ENCODE measurements around the gene SLC35D1. TPM values are rescaled to one million over a fixed set of nuclear protein-coding genes. Genes with fewer than 3 reads are reported as not detected.

The SLC35D1 gene
- total and polyA plus RNA-seq, 4 donors, result 22.9 to 100 (median 29.5) TPM

DNA sequence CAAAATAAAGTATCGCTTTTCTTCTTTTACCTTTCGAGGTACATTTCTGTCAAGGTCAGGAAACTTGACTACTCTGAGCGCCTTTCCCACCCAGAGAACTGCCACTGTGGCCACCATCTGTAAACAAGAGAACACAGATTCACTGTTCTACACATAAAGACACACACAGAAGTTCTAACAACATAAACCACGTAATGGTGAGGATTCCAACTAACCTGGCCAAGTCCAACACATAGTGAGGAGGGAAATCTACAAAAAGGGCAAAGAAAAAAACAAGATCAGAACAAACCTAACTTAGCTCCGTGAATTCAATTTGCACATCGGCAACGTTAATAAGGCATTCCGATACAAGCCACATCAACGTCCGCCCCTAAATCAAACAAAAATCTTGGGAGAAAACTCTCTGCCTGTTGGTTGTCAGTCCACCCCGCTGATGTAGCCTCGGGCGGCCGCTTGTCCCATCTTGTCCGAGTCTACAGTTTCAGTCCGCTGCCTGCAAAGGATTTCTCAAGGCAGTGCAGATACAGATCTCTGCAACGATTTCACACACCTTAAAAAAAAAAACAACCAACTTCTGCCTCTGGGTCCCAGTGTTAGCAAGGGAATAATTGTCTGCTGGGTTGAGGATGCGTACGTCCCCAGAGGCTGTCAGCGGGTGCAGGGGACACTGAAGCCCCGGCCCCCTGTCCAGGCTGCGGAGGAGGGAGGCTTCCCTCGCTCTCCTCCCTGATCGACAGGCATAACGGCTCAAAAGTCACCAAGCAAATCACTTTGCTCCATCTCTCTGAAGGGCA, 1.0 kb downstream of the SLC35D1 start:
- peaks cover 0 to 22% (median 10%) of the 10 kb centered on the region in 4 donors for H3K36me3 ChIP-seq (ENCODE audit: control insufficient read depth in 4 of 4, insufficient read depth in 3 of 4, low read depth in 1 of 4, low read length in 3 of 4)
- DNase-seq (ENCODE audit: low spot score), result no peak

DNA sequence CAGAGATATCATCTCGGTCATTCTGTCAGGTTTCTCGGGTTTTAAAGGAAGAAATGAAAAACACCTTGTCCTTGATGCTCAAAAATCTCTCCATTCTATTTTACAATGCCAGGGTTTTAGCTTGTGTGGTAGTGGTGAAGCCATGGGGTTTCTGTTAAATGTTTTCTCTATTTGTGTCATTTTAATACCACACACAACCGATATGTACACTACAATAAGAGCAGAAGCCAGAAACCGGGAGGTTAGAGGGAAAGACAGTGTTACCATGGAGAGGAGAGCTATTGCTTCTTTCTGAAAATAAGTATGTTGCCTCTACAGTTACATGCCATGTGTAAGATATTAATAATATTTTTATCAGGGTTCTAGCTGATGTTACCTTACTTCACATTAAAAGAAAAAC, 2.8 kb downstream of the SLC35D1 start:
- TF ChIP-seq YY1 (IDR thresholded peaks at IDR 0.05) (no peak), EGR1 (IDR thresholded peaks at IDR 0.05; ENCODE audit: low read depth in 2 of 2) (no peak)
- TF ChIP-seq, protein P1, sequence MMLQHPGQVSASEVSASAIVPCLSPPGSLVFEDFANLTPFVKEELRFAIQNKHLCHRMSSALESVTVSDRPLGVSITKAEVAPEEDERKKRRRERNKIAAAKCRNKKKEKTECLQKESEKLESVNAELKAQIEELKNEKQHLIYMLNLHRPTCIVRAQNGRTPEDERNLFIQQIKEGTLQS (IDR thresholded peaks at IDR 0.05), result no peak
- TF ChIP-seq, protein P2, sequence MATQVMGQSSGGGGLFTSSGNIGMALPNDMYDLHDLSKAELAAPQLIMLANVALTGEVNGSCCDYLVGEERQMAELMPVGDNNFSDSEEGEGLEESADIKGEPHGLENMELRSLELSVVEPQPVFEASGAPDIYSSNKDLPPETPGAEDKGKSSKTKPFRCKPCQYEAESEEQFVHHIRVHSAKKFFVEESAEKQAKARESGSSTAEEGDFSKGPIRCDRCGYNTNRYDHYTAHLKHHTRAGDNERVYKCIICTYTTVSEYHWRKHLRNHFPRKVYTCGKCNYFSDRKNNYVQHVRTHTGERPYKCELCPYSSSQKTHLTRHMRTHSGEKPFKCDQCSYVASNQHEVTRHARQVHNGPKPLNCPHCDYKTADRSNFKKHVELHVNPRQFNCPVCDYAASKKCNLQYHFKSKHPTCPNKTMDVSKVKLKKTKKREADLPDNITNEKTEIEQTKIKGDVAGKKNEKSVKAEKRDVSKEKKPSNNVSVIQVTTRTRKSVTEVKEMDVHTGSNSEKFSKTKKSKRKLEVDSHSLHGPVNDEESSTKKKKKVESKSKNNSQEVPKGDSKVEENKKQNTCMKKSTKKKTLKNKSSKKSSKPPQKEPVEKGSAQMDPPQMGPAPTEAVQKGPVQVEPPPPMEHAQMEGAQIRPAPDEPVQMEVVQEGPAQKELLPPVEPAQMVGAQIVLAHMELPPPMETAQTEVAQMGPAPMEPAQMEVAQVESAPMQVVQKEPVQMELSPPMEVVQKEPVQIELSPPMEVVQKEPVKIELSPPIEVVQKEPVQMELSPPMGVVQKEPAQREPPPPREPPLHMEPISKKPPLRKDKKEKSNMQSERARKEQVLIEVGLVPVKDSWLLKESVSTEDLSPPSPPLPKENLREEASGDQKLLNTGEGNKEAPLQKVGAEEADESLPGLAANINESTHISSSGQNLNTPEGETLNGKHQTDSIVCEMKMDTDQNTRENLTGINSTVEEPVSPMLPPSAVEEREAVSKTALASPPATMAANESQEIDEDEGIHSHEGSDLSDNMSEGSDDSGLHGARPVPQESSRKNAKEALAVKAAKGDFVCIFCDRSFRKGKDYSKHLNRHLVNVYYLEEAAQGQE (IDR thresholded peaks at IDR 0.05), result no peak
- WGBS, result 69% methylated on average over 4 of the region's 4 CpGs
- no peaks in the 10 kb centered on the region for H3K9me3 ChIP-seq (ENCODE audit: control insufficient read depth in 4 of 4, low read length in 3 of 4)
- H3K4me1 ChIP-seq (ENCODE audit: control insufficient read depth in 4 of 4, insufficient read depth in 4 of 4, low read length in 3 of 4), result peaks cover 2 to 28% (median 20%) of the 10 kb centered on the region in 4 donors
- H3K27me3 ChIP-seq (ENCODE audit: control insufficient read depth in 4 of 4, insufficient read depth in 4 of 4, low read length in 3 of 4), result no peaks in the 10 kb centered on the region
- no peak for DNase-seq (ENCODE audit: low spot score)
- no peak overlapping the region for H3K4me3 ChIP-seq (ENCODE audit: low read depth in 1 of 3, low read length in 3 of 3)
- no peak overlapping the region for H3K27ac ChIP-seq (ENCODE audit: low read depth in 1 of 2, low read length in 2 of 2)
- no peak overlapping the region for H3K9ac ChIP-seq (ENCODE audit: low read depth in 1 of 2, low read length in 2 of 2)
- peaks cover 2 to 38% (median 26%) of the 10 kb centered on the region in 4 donors for H3K36me3 ChIP-seq (ENCODE audit: control insufficient read depth in 4 of 4, insufficient read depth in 3 of 4, low read depth in 1 of 4, low read length in 3 of 4)

More for the DNA sequence above, 1.0 kb downstream of the SLC35D1 start:
- H3K27ac ChIP-seq (ENCODE audit: low read depth in 1 of 2, low read length in 2 of 2), result peak overlapping the region; percentile 97 to 98
- H3K4me3 ChIP-seq (ENCODE audit: low read depth in 1 of 3, low read length in 3 of 3), result peak overlapping the region; percentile 85 to 97 (median 97)
- 2% methylated on average over 25 of the region's 25 CpGs for WGBS
- H3K9ac ChIP-seq (ENCODE audit: low read depth in 1 of 2, low read length in 2 of 2), result peak overlapping the region; percentile 66 to 99
- H3K27me3 ChIP-seq (ENCODE audit: control insufficient read depth in 4 of 4, insufficient read depth in 4 of 4, low read length in 3 of 4), result no peaks in the 10 kb centered on the region
- TF ChIP-seq YY1 (IDR thresholded peaks at IDR 0.05) (peak; percentile 14), HNF4G (IDR thresholded peaks at IDR 0.05) (no peak), RXRA (IDR thresholded peaks at IDR 0.05) (no peak)
- TF ChIP-seq, protein P2 (IDR thresholded peaks at IDR 0.05), result peak; percentile 7
- TF ChIP-seq, protein P3, sequence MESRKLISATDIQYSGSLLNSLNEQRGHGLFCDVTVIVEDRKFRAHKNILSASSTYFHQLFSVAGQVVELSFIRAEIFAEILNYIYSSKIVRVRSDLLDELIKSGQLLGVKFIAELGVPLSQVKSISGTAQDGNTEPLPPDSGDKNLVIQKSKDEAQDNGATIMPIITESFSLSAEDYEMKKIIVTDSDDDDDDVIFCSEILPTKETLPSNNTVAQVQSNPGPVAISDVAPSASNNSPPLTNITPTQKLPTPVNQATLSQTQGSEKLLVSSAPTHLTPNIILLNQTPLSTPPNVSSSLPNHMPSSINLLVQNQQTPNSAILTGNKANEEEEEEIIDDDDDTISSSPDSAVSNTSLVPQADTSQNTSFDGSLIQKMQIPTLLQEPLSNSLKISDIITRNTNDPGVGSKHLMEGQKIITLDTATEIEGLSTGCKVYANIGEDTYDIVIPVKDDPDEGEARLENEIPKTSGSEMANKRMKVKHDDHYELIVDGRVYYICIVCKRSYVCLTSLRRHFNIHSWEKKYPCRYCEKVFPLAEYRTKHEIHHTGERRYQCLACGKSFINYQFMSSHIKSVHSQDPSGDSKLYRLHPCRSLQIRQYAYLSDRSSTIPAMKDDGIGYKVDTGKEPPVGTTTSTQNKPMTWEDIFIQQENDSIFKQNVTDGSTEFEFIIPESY (IDR thresholded peaks at IDR 0.05), result no peak
- H3K9me3 ChIP-seq (ENCODE audit: control insufficient read depth in 4 of 4, low read length in 3 of 4), result no peaks in the 10 kb centered on the region
- peaks cover 2 to 28% (median 20%) of the 10 kb centered on the region in 4 donors for H3K4me1 ChIP-seq (ENCODE audit: control insufficient read depth in 4 of 4, insufficient read depth in 4 of 4, low read length in 3 of 4)

Data from liver (tissue), 9 donors.